ENCODE measurements around the gene CDK12.
"Not testable (repeated sequence)": the region's sequence is repeated elsewhere in the genome, so short reads cannot be mapped to it uniquely, and the experiment has no call there.

CDK12 gene

GRCh38 chr17:39508987-39509386 is 47.7 kb downstream of the CDK12 start:
- no peak for DNase-seq

GRCh38 chr17:39513309-39513708 is 52.0 kb downstream of the CDK12 start:
- DNase-seq = no peak

- no peak for DNase-seq
Measured at GRCh38 chr17:39513915-39514314, 52.6 kb downstream of the CDK12 start.

DNA sequence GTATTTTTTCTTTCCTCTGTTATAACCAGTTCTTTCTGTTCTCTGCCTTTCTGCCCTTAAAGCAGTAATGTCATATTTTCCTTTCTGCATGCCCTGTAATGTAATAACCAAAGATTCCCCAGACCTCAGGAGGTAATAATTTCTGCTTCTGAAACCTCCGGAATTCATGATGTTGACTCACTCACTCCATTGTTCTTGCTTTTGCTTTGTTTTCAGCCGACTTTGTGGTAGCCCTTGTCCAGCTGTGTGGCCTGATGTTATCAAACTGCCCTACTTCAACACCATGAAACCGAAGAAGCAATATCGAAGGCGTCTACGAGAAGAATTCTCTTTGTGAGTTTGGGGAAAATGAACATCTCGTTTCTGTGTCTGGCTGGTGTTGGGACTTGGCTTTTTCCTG is 55.9 kb downstream of the CDK12 start:
- DNase-seq = no peak

- no peak for DNase-seq
Measured at GRCh38 chr17:39525801-39526506, 64.7 kb downstream of the CDK12 start.

- no peak for DNase-seq
Measured at GRCh38 chr17:39527220-39527813, 66.0 kb downstream of the CDK12 start.

GRCh38 chr17:39529455-39529854 is 68.2 kb downstream of the CDK12 start:
- no peak for DNase-seq

DNA sequence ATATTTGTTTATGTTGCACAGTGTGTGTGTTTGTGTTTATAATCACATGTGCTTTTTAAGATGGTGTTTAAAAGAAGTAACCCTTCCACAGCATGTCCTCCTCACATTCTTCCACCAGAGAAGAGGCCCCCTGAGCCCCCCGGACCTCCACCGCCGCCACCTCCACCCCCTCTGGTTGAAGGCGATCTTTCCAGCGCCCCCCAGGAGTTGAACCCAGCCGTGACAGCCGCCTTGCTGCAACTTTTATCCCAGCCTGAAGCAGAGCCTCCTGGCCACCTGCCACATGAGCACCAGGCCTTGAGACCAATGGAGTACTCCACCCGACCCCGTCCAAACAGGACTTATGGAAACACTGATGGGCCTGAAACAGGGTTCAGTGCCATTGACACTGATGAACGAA is 69.2 kb downstream of the CDK12 start:
- DNase-seq = no peak

DNA sequence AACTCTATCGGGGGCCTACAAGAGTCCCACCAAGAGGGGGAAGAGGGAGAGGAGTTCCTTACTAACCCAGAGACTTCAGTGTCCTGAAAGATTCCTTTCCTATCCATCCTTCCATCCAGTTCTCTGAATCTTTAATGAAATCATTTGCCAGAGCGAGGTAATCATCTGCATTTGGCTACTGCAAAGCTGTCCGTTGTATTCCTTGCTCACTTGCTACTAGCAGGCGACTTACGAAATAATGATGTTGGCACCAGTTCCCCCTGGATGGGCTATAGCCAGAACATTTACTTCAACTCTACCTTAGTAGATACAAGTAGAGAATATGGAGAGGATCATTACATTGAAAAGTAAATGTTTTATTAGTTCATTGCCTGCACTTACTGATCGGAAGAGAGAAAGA is 70.0 kb downstream of the CDK12 start:
- DNase-seq = no peak

GRCh38 chr17:39533891-39534290 is 72.6 kb downstream of the CDK12 start:
- DNase-seq = no peak

DNA sequence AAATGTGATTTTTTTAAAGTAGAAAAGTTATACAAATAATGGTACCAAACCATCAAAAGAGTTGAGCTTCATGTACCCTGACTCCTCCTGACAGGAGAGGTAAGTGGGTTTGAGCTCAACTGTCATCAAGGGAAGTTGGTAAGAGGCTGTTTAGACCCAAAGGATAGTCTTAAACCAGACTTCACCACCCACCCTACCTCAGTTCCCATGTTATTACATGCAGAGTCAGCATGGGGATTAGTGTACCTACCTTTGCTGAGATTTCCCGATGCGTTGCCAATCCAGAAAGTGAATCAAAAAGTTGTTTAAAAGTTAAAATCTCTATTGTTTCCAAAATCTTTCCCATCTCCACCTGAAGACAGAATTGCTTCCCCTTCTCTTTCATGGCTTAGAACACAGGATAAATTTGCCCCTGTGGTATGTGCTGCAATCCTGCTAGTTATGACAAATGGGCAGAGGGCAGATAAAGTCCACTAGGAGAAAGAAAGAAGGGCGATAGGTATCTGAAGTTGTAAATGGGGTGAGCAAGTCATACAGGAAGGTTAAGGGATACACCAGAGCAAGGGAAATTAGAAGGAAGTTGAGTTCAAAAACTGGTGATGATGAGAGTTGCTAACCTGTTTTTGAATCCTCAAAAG is 73.6 kb downstream of the CDK12 start:
- no peak for DNase-seq

GRCh38 chr17:39536468-39536867 is 75.2 kb downstream of the CDK12 start:
- no peak for DNase-seq

- DNase-seq = not testable (repeated sequence)
Measured at GRCh38 chr17:39537364-39537763, 76.1 kb downstream of the CDK12 start.

GRCh38 chr17:39538866-39539265 is 77.6 kb downstream of the CDK12 start:
- peak; percentile 76 for DNase-seq

- no peak for DNase-seq
Measured at GRCh38 chr17:39540611-39541010, 79.3 kb downstream of the CDK12 start.

GRCh38 chr17:39541652-39542051 is 80.4 kb downstream of the CDK12 start:
- no peak for DNase-seq

- DNase-seq = no peak
Measured at GRCh38 chr17:39543176-39543575, 81.9 kb downstream of the CDK12 start.

DNA sequence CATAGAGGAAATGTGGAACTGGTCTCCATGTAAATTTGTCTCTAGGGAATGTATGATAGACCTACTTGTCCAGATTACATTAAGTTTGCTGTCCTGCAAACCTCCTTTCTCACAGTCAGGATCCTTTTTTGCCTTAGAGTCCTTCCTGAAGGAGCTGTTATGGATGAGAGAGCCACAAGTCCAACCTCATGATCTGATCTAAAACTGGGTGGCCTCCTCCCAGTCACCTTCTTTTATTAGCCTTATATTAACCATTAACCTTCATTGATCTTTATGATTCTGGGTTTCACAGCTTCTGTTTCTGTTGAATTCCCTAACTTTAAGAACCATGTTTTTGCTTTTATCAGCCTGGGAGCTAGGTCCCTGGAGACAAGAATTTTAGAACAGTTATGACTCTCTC is 82.4 kb downstream of the CDK12 start:
- DNase-seq = no peak

- not testable (repeated sequence) for DNase-seq
Measured at GRCh38 chr17:39544361-39544760, 83.1 kb downstream of the CDK12 start.

DNA sequence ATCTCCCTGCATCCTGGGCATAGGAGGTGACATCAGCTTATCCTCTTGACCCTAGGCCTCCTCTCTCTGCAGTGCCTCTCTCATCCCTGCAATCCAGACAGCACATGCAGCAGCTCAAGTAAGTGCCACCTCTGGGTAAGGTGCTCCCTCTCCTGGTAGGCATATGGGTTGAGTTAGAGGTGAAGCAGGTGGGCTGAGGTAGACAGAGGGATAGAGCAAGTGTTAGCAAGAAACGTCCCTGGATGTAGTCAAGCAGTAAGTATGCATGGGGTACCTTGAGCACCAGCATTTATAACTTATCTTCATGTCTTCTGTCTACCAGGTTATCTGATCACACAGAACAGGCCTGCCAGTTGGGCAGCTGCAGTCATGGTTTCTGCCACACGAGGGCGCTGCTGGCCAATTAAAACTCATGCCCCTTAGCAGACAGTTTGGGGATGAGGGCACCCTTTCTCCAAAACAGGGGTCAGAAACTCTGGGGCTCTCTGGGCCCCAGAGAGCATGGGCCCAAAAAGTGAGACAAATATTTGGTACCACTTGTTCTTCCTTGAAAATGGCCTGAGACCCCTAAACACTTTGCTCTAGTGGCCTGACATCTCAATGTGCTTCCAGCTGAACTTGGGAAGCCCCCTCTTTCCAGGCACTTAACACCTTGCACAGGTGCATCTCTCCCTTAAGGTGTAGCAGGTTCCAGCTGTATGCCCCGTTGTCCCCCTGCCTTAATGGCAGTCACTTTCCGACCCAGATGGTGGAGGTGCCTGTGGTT is 86.6 kb downstream of the CDK12 start:
- no peak for DNase-seq

- no peak for DNase-seq
Measured at GRCh38 chr17:39548494-39549225, 87.4 kb downstream of the CDK12 start.

GRCh38 chr17:39549747-39550573 is 88.7 kb downstream of the CDK12 start:
- no peak for DNase-seq
